IMR-90 (cell line): ENCODE measurements around the gene GALP.

ENCODE experiments used
- BHLHE40 ChIP-seq: fragments of 150-350 bp; IDR thresholded peaks from 2 replicates; pipeline ENCODE4 v1.6.1; 2016; ENCODE audit warnings: mild to moderate bottlenecking, low read depth, low read length
- CEBPB ChIP-seq: IDR thresholded peaks from 2 replicates; pipeline ENCODE4 v1.6.1; 2012; ENCODE audit warnings: low read depth, low read length, improper control_type of control experiment
- MAFK ChIP-seq: IDR thresholded peaks from 2 replicates; pipeline ENCODE4 v1.6.1; 2012; ENCODE audit warnings: low read depth, low read length, improper control_type of control experiment
- MXI1 ChIP-seq: IDR thresholded peaks from 2 replicates; pipeline ENCODE4 v1.6.1; 2012; ENCODE audit warnings: low read depth, mild to moderate bottlenecking, low read length, moderate library complexity, borderline replicate concordance
- POLR2A ChIP-seq: IDR thresholded peaks from 2 replicates; pipeline ENCODE4 v1.6.1; 2012; ENCODE audit warnings: mild to moderate bottlenecking, low read depth, low read length
- RAD21 ChIP-seq: IDR thresholded peaks from 2 replicates; pipeline ENCODE4 v1.6.1; 2012; ENCODE audit warnings: low read length, improper control_type of control experiment
- RCOR1 ChIP-seq: IDR thresholded peaks from 2 replicates; pipeline ENCODE4 v1.6.1; 2012; ENCODE audit warnings: mild to moderate bottlenecking, low read length, improper control_type of control experiment; ENCODE audit not compliant: insufficient replicate concordance
- TF ChIP-seq, protein P1 (sequence below): conservative IDR thresholded peaks from 2 replicates; pipeline ENCODE4 v1.5.1; 2012; ENCODE audit warnings: mild to moderate bottlenecking, low read depth, low read length, improper control_type of control experiment
- TF ChIP-seq, protein P2 (sequence below): fragments of 150-350 bp; IDR thresholded peaks from 2 replicates; pipeline ENCODE4 v1.6.1; 2017; ENCODE audit warnings: mild to moderate bottlenecking, antibody characterized with exemption, low read length, low read depth

DNA sequence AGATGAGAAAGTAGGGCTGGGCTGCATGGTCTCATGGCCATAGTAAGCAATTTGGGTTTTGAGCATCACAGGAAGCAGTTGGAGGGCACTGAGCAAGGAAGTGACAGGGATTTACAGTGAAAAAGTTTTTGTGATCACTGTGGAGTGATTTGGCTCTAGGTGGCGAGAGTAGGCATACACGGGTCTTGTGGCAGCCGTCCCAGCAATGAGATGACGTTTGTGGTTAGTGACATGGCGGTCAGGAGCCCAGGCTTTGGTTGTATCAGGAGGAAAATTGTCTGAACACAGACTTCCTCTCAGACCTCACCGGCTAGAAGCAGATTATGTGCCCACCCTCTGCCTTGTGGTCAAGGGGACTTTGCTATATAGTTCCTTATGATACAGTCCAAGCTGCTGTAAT is 31.4 kb upstream of the GALP start:
- TF ChIP-seq, protein P1, sequence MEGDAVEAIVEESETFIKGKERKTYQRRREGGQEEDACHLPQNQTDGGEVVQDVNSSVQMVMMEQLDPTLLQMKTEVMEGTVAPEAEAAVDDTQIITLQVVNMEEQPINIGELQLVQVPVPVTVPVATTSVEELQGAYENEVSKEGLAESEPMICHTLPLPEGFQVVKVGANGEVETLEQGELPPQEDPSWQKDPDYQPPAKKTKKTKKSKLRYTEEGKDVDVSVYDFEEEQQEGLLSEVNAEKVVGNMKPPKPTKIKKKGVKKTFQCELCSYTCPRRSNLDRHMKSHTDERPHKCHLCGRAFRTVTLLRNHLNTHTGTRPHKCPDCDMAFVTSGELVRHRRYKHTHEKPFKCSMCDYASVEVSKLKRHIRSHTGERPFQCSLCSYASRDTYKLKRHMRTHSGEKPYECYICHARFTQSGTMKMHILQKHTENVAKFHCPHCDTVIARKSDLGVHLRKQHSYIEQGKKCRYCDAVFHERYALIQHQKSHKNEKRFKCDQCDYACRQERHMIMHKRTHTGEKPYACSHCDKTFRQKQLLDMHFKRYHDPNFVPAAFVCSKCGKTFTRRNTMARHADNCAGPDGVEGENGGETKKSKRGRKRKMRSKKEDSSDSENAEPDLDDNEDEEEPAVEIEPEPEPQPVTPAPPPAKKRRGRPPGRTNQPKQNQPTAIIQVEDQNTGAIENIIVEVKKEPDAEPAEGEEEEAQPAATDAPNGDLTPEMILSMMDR, result no peak
- TF ChIP-seq MAFK, result no peak
- no peak for TF ChIP-seq POLR2A
- no peak for TF ChIP-seq RCOR1
- no peak for TF ChIP-seq BHLHE40
- TF ChIP-seq RAD21, result no peak
- TF ChIP-seq CEBPB, result no peak
- TF ChIP-seq, protein P2, sequence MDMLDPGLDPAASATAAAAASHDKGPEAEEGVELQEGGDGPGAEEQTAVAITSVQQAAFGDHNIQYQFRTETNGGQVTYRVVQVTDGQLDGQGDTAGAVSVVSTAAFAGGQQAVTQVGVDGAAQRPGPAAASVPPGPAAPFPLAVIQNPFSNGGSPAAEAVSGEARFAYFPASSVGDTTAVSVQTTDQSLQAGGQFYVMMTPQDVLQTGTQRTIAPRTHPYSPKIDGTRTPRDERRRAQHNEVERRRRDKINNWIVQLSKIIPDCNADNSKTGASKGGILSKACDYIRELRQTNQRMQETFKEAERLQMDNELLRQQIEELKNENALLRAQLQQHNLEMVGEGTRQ, result no peak
- no peak for TF ChIP-seq MXI1
